Keratinocyte (primary cell): ENCODE measurements around the gene TBC1D22B.

Experiments used
- EZH2 ChIP-seq: IDR thresholded peaks from one replicate; pipeline ENCODE4 v1.6.1; 2012; ENCODE audit warnings: inconsistent platforms, mild to moderate bottlenecking, low read length, moderate library complexity
- TF ChIP-seq, protein P1 (sequence below), 3 experiments: IDR thresholded peaks in 1 of 3; conservative IDR thresholded peaks in 1 of 3; optimal IDR thresholded peaks in 1 of 3; 2 replicates in 2 of 3; 3 replicates in 1 of 3; pipeline versions ENCODE3 to v1.5.1; 2011; ENCODE audit warnings: low read length in 3 of 3, mild to moderate bottlenecking in 3 of 3, moderate library complexity in 2 of 3, control low read depth in 1 of 3, inconsistent platforms in 1 of 3; ENCODE audit not compliant: insufficient read depth in 2 of 3; ENCODE audit errors: extremely low read depth in 1 of 3

DNA sequence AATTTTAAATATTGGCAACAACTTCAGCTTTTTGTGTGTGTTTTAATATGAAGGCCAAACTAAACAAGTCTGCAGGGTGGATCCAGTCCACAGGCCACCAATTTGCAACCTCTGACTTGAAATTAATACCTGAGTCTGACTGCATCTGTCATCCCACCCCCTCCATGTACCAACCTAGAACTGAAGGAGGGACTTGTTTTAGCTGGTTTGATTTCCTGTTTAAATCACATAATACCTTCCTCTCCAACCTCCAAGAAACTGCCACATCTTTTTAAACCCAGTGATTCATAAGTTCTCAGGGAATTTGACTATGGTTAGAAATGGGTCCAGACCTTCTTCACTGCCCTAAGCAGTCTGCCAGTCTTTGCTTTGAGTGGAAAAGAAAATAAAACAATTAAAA is 117.8 kb downstream of the TBC1D22B start:
- TF ChIP-seq, protein P1, sequence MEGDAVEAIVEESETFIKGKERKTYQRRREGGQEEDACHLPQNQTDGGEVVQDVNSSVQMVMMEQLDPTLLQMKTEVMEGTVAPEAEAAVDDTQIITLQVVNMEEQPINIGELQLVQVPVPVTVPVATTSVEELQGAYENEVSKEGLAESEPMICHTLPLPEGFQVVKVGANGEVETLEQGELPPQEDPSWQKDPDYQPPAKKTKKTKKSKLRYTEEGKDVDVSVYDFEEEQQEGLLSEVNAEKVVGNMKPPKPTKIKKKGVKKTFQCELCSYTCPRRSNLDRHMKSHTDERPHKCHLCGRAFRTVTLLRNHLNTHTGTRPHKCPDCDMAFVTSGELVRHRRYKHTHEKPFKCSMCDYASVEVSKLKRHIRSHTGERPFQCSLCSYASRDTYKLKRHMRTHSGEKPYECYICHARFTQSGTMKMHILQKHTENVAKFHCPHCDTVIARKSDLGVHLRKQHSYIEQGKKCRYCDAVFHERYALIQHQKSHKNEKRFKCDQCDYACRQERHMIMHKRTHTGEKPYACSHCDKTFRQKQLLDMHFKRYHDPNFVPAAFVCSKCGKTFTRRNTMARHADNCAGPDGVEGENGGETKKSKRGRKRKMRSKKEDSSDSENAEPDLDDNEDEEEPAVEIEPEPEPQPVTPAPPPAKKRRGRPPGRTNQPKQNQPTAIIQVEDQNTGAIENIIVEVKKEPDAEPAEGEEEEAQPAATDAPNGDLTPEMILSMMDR (optimal IDR thresholded peaks at IDR 0.05 in 1 of 3, IDR thresholded peaks at IDR 0.05 in 1 of 3, conservative IDR thresholded peaks at IDR 0.05 in 1 of 3; ENCODE audit: extremely low read depth in 1 of 3, insufficient read depth in 2 of 3, low read length in 3 of 3) = no peak
- no peak for TF ChIP-seq EZH2
